Measurements from ENCODE around the gene SLIT3.

Gene SLIT3

GRCh38 chr5:168699002-168699401 lies 601.9 kb downstream of the SLIT3 start:
- no peak for TF ChIP-seq CTCF (conservative IDR thresholded peaks at IDR 0.05; ENCODE audit: control insufficient read depth, insufficient read depth, low read depth, low read length)
- peak; percentile 16 for DNase-seq (ENCODE audit: low read depth)
- no peak overlapping the region for H3K4me3 ChIP-seq (ENCODE audit: control insufficient read depth, low read depth, low read length)

GRCh38 chr5:168697034-168697720 lies 603.8 kb downstream of the SLIT3 start:
- TF ChIP-seq CTCF (conservative IDR thresholded peaks at IDR 0.05; ENCODE audit: control insufficient read depth, insufficient read depth, low read depth, low read length), result no peak

GRCh38 chr5:168696611-168697010 lies 604.3 kb downstream of the SLIT3 start:
- no peak for DNase-seq (ENCODE audit: low read depth)
- TF ChIP-seq CTCF (conservative IDR thresholded peaks at IDR 0.05; ENCODE audit: control insufficient read depth, insufficient read depth, low read depth, low read length), result no peak
- no peak overlapping the region for H3K4me3 ChIP-seq (ENCODE audit: control insufficient read depth, low read depth, low read length)

More at GRCh38 chr5:168697034-168697720, 603.8 kb downstream of the SLIT3 start:
- DNase-seq (ENCODE audit: low read depth), result no peak
- no peak overlapping the region for H3K4me3 ChIP-seq (ENCODE audit: control insufficient read depth, low read depth, low read length)

- H3K4me3 ChIP-seq (ENCODE audit: control insufficient read depth, low read depth, low read length), result no peak overlapping the region
- no peak for DNase-seq (ENCODE audit: low read depth)
- no peak for TF ChIP-seq CTCF (conservative IDR thresholded peaks at IDR 0.05; ENCODE audit: control insufficient read depth, insufficient read depth, low read depth, low read length)
Measured at GRCh38 chr5:168695301-168695835, 605.6 kb downstream of the SLIT3 start.

GRCh38 chr5:168694289-168694688 lies 606.6 kb downstream of the SLIT3 start:
- no peak for TF ChIP-seq CTCF (conservative IDR thresholded peaks at IDR 0.05; ENCODE audit: control insufficient read depth, insufficient read depth, low read depth, low read length)
- no peak for DNase-seq (ENCODE audit: low read depth)
- no peak overlapping the region for H3K4me3 ChIP-seq (ENCODE audit: control insufficient read depth, low read depth, low read length)

- TF ChIP-seq CTCF (conservative IDR thresholded peaks at IDR 0.05; ENCODE audit: control insufficient read depth, insufficient read depth, low read depth, low read length), result no peak
- no peak for DNase-seq (ENCODE audit: low read depth)
- no peak overlapping the region for H3K4me3 ChIP-seq (ENCODE audit: control insufficient read depth, low read depth, low read length)
Measured at GRCh38 chr5:168693883-168694282, 607.1 kb downstream of the SLIT3 start.
